HG02798 (cell line): Measurements from ENCODE around the gene JOSD1.

Experiments
- ATAC-seq: cut with Tn5 transposase; IDR thresholded peaks from one replicate; pipeline ENCODE4 v1.9.1; 2021; ENCODE audit warnings: mild to moderate bottlenecking; ENCODE audit not compliant: unreplicated experiment, poor library complexity

JOSD1 gene

GRCh38 chr22:38733724-38734381, 33.1 kb upstream of the JOSD1 start:
- no peak for ATAC-seq

GRCh38 chr22:38733329-38733723, 32.6 kb upstream of the JOSD1 start:
- no peak for ATAC-seq

- ATAC-seq: no peak
Observed at GRCh38 chr22:38732251-38732815, 31.6 kb upstream of the JOSD1 start.

- ATAC-seq: no peak
Observed at GRCh38 chr22:38731703-38732161, 31.0 kb upstream of the JOSD1 start.

GRCh38 chr22:38730411-38730871, 29.7 kb upstream of the JOSD1 start:
- no peak for ATAC-seq

- no peak for ATAC-seq
Observed at GRCh38 chr22:38729946-38730345, 29.2 kb upstream of the JOSD1 start.

GRCh38 chr22:38728871-38729796, 28.4 kb upstream of the JOSD1 start:
- no peak for ATAC-seq

GRCh38 chr22:38727530-38728451, 27.0 kb upstream of the JOSD1 start:
- no peak for ATAC-seq

GRCh38 chr22:38727123-38727522, 26.4 kb upstream of the JOSD1 start:
- no peak for ATAC-seq

- ATAC-seq: no peak
Observed at GRCh38 chr22:38725900-38726655, 25.3 kb upstream of the JOSD1 start.

GRCh38 chr22:38724926-38725571, 24.3 kb upstream of the JOSD1 start:
- no peak for ATAC-seq

- no peak for ATAC-seq
Observed at GRCh38 chr22:38724176-38724575, 23.4 kb upstream of the JOSD1 start.

GRCh38 chr22:38721551-38721950, 20.8 kb upstream of the JOSD1 start:
- ATAC-seq: no peak

- no peak for ATAC-seq
Observed at GRCh38 chr22:38720350-38720749, 19.6 kb upstream of the JOSD1 start.

- no peak for ATAC-seq
Observed at GRCh38 chr22:38719196-38719595, 18.5 kb upstream of the JOSD1 start.

GRCh38 chr22:38718414-38718813, 17.7 kb upstream of the JOSD1 start:
- ATAC-seq: no peak

GRCh38 chr22:38717244-38717643, 16.5 kb upstream of the JOSD1 start:
- no peak for ATAC-seq

GRCh38 chr22:38716826-38717225, 16.1 kb upstream of the JOSD1 start:
- no peak for ATAC-seq

- ATAC-seq: no peak
Observed at GRCh38 chr22:38716271-38716670, 15.5 kb upstream of the JOSD1 start.
